ENCODE results near the gene SRPX2.
A peak's percentile ranks its signal among the peaks of the same experiment; 100 is the strongest.

SRPX2 gene

DNA sequence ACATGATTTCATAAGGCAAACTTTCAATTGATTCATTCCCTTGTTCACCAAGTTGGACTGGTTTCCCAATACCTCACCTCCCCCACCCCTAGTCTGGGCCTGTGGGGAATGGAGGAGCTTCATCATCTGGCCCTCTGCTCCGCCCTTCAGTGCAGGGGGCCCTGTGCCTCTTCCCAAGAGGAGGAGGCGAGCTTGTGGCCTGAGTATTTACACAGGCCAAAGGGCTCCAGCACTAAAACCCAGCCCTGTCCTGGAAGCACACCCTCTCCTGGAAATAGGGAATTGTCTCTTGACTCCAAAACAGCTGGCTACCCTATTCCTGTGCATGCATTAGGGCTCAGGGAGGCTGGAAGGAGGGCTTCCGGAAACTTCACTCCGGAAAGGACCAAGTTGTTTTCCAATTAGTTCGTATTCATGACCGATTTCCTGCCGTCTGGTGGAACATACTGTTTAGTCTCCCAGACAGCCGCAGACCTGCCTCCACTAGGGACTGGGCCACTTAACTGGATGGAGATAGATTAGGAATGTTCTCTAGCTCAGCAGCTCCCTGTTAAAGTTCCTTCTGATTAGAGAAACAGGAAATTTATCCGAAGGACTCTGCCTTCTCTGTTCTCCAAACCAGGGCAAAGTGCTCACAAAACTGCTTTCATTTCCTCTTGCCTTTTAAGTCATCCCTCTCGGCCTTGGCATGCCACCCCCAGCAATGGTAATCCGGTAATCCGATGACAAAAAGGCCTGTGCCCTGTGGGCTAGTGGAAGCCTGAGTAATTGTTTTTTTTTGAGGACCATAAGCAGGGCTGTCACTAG, 5.8 kb downstream of the SRPX2 start:
- DNase-seq (ENCODE audit: low read depth in 2 of 2, low spot score in 1 of 2): no peak

DNA sequence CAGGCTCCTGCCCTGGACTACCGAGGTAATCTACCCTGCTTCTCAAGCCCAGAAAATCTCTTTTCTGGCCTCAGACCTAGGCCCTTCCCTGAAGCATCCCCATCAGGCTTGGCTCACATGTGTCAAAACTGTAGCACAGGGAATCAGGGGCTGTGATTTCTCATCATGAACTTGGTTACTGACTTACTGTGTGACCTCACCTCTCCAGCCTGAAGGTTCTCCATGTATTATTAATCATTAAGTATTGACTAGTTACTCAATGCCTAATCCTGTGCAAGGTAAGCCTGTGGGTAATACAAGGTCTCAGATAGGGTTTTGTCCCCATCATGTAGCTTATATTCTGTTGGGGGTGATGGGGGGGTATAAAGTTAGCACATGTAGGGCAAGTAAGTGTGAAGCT, 6.8 kb downstream of the SRPX2 start:
- DNase-seq (ENCODE audit: low read depth in 2 of 2, low spot score in 1 of 2): no peak

DNA sequence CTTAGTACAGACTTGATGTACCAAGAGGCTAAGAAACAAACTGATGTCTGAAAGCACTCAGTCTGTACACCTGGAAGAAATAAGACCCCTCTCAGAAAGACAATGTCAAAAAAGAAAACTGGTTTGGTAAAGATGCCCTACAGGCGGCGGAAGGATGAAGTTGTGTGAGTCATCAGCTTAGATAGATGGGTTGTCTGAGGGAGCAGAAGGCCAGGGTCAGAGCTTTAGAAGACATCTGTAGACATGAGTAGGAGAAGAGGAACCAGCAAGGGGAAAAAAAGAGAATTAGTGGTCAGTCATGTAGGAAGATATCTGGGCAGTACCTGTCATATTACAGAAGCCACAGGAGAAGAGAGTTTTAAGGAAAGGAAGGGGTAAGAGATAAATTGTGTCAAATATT, 8.3 kb downstream of the SRPX2 start:
- no peak for DNase-seq (ENCODE audit: low read depth in 2 of 2, low spot score in 1 of 2)

DNA sequence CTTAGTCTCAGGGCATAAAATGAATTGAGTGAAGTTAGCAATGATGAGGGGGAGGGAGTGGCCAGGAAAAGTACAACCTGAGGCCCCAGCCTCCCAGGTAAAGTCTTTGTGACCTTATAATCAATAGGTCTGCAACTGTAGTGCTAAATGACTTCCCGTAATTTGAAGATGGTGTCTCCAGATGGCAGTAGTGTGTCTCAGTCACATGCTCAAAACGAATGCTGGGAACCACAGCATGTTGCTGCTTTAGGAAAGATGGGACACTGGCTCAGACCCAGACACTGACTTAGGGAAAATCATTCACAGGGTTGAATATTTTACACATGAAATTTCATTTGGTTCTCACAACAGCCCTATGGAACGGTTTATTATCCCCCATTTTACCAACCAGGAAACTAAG, 10.3 kb downstream of the SRPX2 start:
- no peak for DNase-seq (ENCODE audit: low read depth in 2 of 2, low spot score in 1 of 2)

DNA sequence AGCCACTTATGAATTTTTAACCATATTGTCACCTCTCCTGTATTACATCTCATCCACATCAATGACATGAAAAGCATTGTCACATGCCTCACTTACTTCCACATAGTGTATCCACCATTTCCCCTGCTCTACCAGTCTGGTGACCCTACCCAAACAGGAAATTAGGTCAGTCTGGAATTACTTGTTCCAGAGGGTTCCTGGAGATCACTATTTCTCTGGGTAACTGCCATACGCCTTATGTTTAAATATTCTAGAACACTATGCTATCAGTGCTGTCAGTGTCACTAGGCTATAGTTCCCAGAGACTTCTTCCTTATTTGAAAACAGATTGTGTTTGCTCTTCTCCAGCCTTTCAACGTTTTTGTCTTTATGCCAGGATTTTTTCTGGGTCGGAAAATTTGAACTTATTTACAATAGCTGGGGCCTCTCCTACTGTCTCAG, 15.0 kb downstream of the SRPX2 start:
- no peak for DNase-seq (ENCODE audit: low read depth in 2 of 2, low spot score in 1 of 2)

DNA sequence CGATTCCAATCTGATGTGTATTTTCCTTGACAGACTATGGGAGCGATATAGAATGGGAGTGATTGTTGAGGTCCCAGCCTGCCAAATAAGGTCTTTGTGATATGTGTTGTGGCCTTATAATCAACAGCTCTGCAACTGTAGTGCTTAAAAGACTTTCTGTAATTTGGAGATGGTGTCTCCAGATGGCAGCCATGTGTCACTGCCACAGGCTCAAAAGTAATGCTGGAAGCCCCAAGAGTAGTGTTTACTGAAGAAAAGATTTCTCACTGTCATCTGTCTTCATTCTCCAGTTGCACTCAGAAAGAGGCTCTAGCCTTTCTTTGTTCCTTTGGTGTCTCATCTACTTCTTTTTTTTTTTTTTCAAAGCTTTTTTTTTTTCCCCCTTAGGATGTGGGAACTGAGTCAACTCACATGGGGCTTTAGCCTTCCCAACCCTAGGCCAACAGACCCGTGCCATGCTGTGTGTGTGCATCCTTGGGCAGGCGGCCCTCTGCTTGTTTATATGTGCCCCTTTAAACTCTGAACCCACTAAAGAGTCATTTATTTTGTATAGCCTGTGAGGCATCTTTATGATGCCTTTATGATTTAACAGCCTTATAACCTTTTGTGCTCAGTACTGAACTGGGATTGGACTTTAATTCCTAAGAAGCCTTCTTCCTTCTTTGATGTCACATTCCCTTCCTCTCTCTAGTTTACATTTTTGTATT, 15.6 kb downstream of the SRPX2 start:
- DNase-seq (ENCODE audit: low read depth in 2 of 2, low spot score in 1 of 2): no peak

DNA sequence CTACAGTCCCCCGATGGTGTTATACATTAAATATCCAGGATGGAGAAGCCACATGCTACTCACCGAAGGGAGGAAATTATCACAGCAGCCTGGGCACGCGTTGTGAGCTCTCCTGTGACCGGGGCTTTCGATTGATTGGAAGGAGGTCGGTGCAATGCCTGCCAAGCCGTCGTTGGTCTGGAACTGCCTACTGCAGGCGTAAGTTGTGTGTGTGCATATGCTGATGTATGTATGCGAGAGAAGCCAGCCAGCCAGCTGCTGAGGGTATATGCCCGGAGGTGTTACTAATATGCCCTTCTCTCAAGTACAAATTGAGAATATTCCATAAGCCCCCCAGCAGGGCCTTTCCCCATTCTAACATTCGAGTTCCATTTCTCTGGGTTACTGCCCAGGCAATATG, 18.2 kb downstream of the SRPX2 start:
- no peak for DNase-seq (ENCODE audit: low read depth in 2 of 2, low spot score in 1 of 2)

DNA sequence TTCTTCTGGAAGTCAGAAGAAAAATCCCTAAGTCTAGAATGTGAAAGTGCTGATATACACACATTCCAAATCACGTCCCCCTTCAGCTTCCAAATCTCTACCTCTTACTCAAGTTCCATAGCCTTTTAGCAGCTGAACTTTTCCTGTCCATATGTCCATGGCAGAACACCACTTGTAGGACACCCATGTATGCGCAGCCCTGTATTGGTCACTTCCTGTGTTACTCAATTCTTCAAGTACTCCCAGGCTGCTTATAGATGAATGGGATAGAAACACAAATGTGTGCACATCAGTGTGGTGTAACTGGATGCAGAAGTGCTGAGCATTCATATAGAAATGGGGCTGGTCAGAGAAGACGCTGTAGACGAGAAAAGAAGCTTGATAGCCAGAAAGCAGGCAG, 18.8 kb downstream of the SRPX2 start:
- no peak for DNase-seq (ENCODE audit: low read depth in 2 of 2, low spot score in 1 of 2)

DNA sequence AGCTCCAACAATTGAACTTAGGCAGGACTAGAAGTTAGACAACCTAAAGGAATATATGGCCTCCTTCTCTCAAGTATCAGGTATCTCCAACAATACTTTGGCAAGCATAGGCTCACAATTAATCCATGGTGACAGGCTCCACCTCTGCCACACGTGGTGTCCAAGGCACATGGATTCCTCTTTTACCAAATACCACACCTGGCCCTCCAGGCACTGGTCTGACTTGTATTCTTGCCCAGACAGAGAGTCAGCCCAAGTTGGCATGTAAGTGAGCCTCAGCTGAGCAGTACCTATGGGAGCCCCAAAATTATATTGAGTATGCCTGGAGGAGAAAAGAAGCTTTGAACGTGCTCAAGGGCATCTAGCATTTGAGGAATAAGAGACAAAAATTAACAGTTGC, 19.6 kb downstream of the SRPX2 start:
- DNase-seq (ENCODE audit: low read depth in 2 of 2, low spot score in 1 of 2): no peak

DNA sequence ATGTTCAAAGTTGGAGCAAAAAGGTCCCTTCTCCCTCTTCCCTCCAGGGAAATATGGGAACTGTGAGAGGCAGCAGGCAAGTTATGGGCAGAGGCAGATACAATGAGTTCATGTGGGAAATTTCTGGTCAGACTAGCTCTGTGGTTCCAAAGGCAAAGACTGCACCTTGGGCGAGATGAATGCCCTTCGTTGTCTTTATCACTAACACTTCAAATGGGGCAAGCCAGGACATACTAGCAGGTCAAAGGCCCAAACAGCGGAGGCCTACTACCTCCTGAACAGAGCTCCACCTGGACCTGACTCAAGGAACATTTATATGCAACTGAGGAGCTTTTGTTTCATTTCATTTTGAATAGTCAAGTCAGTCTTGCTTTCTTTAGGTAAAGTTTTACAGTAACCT, 29.0 kb downstream of the SRPX2 start:
- no peak for DNase-seq (ENCODE audit: low read depth in 2 of 2, low spot score in 1 of 2)

DNA sequence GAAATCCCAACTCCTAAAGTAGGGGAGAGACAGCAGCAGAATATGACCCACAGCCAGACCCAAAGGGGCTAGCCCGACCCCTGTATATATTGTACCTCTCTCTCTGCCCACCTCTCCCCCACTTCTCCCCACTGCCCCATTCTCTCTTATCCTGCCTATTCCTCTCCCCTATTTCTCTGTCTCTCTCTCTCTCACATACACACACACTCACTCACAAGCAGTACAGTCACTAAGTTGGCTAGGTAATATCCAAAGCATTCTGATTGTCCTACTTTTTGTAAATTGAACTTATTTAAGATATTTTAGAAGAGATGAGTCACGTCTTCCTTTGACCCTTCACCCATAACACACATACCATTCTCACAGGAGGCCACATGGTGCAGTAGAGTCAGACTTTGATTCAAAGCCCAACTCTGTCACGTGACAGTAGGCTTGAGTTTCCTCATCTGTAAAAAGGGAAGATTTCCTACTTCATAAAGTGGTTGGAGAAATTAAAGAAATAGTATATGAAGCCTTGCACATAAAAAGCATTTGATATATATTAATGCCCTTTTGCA, 29.5 kb downstream of the SRPX2 start:
- no peak for DNase-seq (ENCODE audit: low read depth in 2 of 2, low spot score in 1 of 2)

DNA sequence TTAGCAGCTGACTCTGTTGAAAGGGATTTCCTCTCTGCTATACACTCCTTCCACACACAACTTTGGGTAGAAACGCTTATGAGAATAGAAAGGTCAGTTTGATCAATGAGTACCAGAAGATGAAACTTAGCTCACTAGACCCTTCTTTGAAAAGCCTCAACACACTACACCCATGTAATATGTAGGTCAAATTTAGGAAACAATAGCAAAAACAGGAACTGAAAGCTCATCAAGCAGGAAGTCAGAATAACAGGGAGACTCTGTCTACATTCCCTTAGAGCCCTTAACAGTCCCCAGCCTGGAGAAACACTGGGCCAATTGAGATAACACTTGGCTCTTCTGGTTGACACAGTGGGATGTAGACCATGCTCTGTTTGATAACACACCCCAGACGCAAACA, 30.7 kb downstream of the SRPX2 start:
- DNase-seq (ENCODE audit: low read depth in 2 of 2, low spot score in 1 of 2): no peak

DNA sequence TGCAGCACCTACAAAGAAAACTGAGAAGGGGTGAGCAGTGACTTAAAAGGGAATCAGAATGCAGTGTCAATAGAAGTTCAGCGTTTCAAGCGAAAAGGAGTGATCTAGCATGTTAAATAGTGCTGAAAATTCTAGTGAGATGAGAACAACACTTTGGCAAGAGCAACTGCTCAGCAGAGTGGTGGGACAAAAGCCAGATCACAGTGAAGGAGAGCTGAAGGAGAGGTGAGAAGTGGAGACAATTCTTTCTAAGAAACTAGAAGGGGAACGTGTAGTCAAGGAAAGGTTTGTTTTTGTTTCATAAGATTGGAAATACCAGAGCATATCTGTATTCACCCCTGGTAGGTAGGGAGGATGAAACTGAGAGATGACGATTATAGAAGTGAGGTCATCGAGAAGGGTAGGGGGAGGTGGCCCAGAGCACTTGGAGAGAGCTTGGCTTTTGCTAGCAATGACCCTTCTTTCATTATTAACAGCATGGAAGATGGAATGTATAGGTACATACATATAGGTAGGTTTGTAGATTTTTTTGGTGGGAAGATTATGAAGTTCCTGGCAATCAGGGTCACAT, 33.7 kb downstream of the SRPX2 start:
- DNase-seq (ENCODE audit: low read depth in 2 of 2, low spot score in 1 of 2): no peak

DNA sequence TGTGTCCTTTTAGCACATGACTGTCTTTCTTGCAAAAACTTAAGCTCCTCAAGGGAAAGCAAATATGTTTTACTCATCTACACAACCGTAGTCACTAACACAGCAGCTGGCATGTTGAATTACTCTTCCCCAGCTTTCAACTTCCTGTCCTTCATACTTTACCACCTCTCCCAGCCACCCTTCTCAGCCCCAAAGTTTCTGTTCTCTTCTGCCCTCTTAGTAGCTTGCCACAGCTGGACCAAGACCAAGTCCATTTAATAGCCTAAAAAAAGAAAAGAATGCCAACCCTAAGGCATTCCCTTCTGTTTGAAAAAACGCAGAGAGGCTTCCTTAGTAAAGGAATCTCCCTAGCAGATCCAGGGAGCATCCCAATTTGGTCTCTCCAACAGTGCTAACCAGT, 36.8 kb downstream of the SRPX2 start:
- no peak for DNase-seq (ENCODE audit: low read depth in 2 of 2, low spot score in 1 of 2)

DNA sequence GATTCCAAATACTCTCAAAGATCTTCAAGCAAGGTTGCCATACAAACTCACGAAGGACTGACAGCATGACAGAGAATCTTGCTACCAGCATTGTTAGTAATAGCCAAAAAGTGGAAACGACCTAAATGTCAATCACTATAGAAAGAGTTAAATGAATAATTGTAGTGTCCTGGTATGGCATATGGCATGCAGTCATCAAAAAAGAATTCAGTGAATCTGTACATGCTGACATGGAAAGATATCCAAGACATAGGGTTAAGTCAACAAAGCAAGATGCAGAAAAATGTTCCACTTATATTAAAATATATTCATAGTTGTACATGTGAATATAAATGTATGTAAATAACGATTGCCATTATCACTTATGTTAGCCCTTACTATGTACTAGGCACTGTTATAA, 37.6 kb downstream of the SRPX2 start:
- no peak for DNase-seq (ENCODE audit: low read depth in 2 of 2, low spot score in 1 of 2)

DNA sequence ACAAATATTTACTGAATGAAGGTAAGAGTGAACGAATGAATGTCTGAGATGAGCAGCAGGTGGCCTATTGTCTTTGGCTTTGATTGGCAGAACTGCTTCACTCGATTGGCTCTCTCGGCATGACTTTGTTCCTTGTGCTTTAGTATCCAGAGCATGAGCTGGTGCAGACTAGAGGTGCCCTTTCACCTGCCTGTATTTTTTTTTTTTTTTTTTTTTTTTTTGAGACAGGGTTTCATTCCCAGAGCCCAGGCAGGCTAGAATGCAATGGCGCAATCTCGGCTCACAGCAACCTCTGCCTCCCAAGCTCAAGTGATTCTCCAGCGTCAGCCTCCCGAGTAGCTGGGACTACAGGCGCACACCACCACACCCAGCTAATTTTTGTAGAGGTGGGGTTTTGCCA, 38.9 kb downstream of the SRPX2 start:
- DNase-seq (ENCODE audit: low read depth in 2 of 2, low spot score in 1 of 2): no peak

DNA sequence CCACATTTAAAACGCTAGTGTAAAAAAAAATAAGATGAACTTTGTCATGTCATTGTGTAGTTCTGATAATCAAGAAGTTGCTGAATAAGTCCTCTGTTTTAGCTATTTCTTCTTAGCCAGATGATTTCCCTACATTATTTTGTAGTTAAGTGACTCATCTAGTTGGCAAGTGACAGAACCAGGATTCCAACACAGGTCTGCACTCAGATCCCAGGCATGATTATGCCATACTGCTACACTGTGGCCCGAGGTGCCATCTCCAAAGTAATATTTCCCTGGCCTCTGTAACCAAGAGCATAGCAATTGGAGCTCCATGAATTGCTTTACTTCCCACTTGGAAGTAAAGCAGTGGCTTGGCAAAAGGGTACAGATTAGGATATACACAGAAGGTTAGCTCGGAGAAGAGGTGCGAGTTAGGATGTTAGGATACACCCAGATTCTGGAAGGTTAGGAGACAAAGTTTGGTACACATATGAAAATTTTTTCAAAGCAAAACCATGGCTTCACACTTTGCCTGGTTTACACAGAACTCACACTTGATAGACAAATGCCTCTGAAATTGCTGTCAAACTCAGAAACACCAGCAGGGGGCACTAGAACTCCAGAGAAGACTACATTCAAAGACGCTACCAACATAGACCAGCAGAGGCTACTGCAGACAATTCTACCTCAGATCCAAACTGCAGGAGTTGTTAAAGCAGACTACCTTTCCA, 41.4 kb downstream of the SRPX2 start:
- DNase-seq (ENCODE audit: low read depth in 2 of 2, low spot score in 1 of 2): peak in 1 of 2 donors; percentile 20

DNA sequence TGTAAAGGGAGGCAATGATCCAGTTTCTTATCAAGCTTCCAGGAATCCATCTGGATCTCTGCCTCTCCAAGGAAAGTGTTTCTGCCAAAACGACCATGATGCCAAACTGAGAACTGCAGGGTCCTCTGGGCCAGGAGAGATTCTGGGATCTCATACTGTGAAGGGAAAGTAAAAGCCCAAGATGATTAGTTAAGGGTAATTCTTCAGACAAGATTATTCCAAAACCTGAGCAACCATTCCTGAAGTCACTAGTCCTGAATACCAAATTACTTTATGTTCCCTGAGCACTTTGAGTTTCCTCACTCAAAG, 42.0 kb downstream of the SRPX2 start:
- DNase-seq (ENCODE audit: low read depth in 2 of 2, low spot score in 1 of 2): no peak

DNA sequence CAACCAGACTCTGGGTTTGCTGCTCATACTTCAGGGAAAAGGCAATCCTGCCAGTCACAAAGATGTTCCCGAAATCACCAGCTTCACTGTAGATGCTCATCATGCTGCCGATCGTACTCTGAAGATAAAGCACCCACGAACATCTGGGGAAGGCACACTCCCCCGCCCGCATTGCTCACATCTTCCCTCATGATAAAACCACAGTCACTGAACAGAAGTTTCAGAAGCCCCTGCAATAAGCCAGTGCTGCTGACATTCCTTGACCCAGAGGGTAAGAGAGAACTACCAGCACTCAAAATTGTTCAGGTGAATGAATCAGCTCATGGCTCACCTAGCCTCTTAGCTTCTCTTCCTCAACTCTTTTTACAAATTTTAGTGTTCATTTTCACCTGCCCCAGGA, 43.1 kb downstream of the SRPX2 start:
- no peak for DNase-seq (ENCODE audit: low read depth in 2 of 2, low spot score in 1 of 2)

DNA sequence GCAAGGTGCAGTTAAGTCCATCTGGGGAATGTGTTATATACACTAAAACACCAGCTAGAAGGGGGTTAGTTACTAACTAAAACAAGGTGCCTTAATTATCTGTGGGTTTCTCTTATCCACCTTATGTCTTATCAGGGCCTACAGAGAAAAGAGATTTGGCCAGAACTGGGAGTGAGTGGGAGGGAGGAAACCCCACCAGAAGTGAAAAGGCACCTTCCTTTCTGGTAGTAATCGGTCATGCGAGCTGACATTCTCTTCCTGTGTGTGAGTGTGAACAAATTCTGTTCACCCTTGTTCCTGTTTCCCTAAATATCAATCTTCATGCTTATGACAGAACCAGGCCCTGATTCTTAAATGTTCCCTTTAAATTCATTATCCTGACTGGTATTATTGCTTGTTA, 43.5 kb downstream of the SRPX2 start:
- DNase-seq (ENCODE audit: low read depth in 2 of 2, low spot score in 1 of 2): no peak

DNA sequence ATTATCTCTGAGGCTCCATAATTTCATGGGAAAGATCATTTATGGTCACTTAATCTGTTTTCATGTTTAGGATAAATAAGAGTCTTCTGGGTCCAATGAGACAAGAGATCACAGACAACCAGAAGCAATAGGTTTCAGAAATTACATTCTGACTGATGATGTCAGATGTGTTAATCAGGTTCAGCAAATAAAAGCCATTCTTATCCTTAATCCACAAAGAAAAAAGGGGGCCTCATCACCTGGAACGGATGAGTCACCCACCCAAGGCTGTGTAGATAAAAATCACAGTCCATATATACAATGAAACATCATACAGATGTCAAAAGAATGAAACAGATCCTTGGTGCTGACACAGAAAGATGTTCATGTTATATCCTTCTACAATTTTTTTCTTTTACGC, 51.3 kb downstream of the SRPX2 start:
- DNase-seq (ENCODE audit: low read depth in 2 of 2, low spot score in 1 of 2): no peak

DNA sequence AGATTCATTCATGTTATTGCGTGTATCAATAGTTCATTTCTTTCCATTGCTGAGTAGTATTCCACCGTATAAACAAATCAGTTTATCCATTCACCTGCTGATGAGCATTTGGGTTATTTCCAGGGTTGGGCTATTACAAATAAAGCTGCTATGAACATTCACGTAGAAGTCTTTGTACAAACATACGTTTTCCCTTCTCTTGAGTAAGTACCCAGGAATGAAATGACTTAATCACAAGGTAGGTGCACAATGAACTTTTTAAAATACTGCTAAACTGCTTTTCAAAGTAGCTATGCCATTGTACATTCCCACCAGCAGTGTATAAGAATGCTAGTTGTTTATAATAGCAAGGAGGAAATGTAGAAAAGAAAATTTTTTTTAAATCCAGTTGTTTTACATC, 52.0 kb downstream of the SRPX2 start:
- DNase-seq (ENCODE audit: low read depth in 2 of 2, low spot score in 1 of 2): no peak
